Astrocyte (in vitro differentiated cells and primary cell): ENCODE results near the gene APBB2. TPM values are rescaled to one million over a fixed set of nuclear protein-coding genes. Genes with fewer than 3 reads are reported as not detected.
A peak's percentile ranks its signal among the peaks of the same experiment; 100 is the strongest.

Experiments used
- DNase-seq: peaks from one replicate; pipeline ENCODE4 v3.0.0-alpha.2; 2010; ENCODE audit warnings: low read depth
- FAIRE-seq: peaks from 2 replicates; lab custom pipeline; 2011; peaks lifted over from hg19 to GRCh38; lab: Jason Lieb, UNC
- H2AFZ ChIP-seq: 2 replicates; pipeline ENCODE4 v1.6.0; 2012; ENCODE audit warnings: low read depth, low read length, inconsistent platforms
- H3K27ac ChIP-seq: 2 replicates; pipeline ENCODE4 v1.5.1; 2011; ENCODE audit warnings: low read depth, low read length, inconsistent platforms
- H3K27me3 ChIP-seq: 2 replicates; pipeline ENCODE4 v1.6.0; 2011; ENCODE audit warnings: low read length, inconsistent platforms; ENCODE audit not compliant: insufficient read depth
- H3K36me3 ChIP-seq: 2 replicates; pipeline ENCODE4 v1.5.1; 2011; ENCODE audit warnings: low read length, inconsistent platforms; ENCODE audit not compliant: insufficient read depth
- H3K4me1 ChIP-seq: 2 replicates; pipeline ENCODE4 v1.5.1; 2011; ENCODE audit warnings: low read length, inconsistent platforms; ENCODE audit not compliant: insufficient read depth
- H3K4me2 ChIP-seq: 2 replicates; pipeline ENCODE4 v1.6.0; 2012; ENCODE audit warnings: low read length, inconsistent platforms
- H3K4me3 ChIP-seq: 2 replicates; pipeline ENCODE4 v1.5.1; 2011; ENCODE audit warnings: low read depth, mild to moderate bottlenecking, low read length, inconsistent platforms; ENCODE audit not compliant: insufficient read depth
- H3K79me2 ChIP-seq: 2 replicates; pipeline ENCODE4 v1.6.0; 2012; ENCODE audit warnings: mild to moderate bottlenecking, low read length, inconsistent platforms; ENCODE audit not compliant: insufficient read depth
- H3K9ac ChIP-seq: 2 replicates; pipeline ENCODE4 v1.6.0; 2012; ENCODE audit warnings: mild to moderate bottlenecking, low read length, inconsistent platforms
- H3K9me3 ChIP-seq: 2 replicates; pipeline ENCODE4 v1.5.1; 2012; ENCODE audit warnings: low read depth, mild to moderate bottlenecking, low read length, inconsistent platforms; ENCODE audit not compliant: insufficient read depth
- H4K20me1 ChIP-seq: 2 replicates; pipeline ENCODE4 v1.6.0; 2012; ENCODE audit warnings: low read length, inconsistent platforms; ENCODE audit not compliant: insufficient read depth
- H3K27ac Mint-ChIP-seq: one replicate; pipeline ENCODE4 v1.8.0; 2021; ENCODE audit warnings: mild to moderate bottlenecking, mixed read lengths; ENCODE audit not compliant: unreplicated experiment
- H3K27me3 Mint-ChIP-seq: one replicate; pipeline ENCODE4 v1.8.0; 2021; ENCODE audit warnings: low read depth, mixed read lengths; ENCODE audit not compliant: unreplicated experiment
- H3K36me3 Mint-ChIP-seq: one replicate; pipeline ENCODE4 v1.8.0; 2021; ENCODE audit warnings: low read depth, mixed read lengths; ENCODE audit not compliant: unreplicated experiment
- H3K4me1 Mint-ChIP-seq: one replicate; pipeline ENCODE4 v1.8.0; 2021; ENCODE audit warnings: low read depth, mixed read lengths; ENCODE audit not compliant: unreplicated experiment
- H3K4me3 Mint-ChIP-seq: one replicate; pipeline ENCODE4 v1.8.0; 2021; ENCODE audit warnings: mild to moderate bottlenecking, moderate library complexity, mixed read lengths; ENCODE audit not compliant: unreplicated experiment
- H3K9me3 Mint-ChIP-seq: one replicate; pipeline ENCODE4 v1.8.0; 2021; ENCODE audit warnings: mild to moderate bottlenecking, mixed read lengths; ENCODE audit not compliant: unreplicated experiment
- EZH2 ChIP-seq: IDR thresholded peaks from 2 replicates; pipeline ENCODE4 v1.6.1; 2012; ENCODE audit warnings: mild to moderate bottlenecking, low read length, inconsistent platforms; ENCODE audit not compliant: insufficient read depth
- total RNA-seq: library from RNA; stranded (reverse); gene quantifications from 2 replicates; pipeline ENCODE4 v1.2.1, GENCODE V29; 2021
- TF ChIP-seq, protein P1 (sequence below): IDR thresholded peaks from 2 replicates; pipeline ENCODE4 v1.5.1; 2011; ENCODE audit warnings: low read depth, mild to moderate bottlenecking, inconsistent platforms, low read length, moderate library complexity; ENCODE audit not compliant: insufficient read depth

The APBB2 gene
- total RNA-seq, 1 donor from 2014 or later = 173 TPM

DNA sequence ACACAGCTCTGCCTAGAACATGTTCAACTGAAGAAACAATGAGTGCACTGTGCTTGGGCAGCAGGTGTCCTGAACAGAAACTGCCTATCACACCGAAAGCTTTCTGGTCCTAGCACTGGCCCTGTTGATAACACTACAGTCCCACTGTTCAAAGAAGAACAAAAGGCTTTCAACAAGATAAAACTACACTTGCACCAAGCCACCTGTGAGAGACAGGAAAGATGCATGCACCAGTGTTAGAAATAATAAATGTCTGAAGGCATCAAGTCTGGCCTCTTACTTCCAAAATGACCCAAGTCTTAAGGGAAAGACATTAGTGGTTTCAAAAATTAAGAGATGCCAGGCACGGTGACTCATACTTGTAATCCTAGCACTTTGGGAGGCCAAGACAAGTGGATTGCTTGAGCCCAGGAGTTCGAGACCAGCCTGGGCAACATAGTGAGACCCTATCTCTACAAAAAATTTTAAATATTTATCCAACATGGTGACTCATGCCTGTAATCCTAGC lies 68.7 kb downstream of the APBB2 start:
- peaks cover 21% of the 10 kb centered on the region for H3K36me3 Mint-ChIP-seq
- peaks cover 1% of the 10 kb centered on the region for H3K9me3 Mint-ChIP-seq
- no peak overlapping the region for H3K4me2 ChIP-seq
- H3K4me3 ChIP-seq = no peak overlapping the region
- H3K36me3 ChIP-seq = peaks cover 5% of the 10 kb centered on the region
- H3K27ac Mint-ChIP-seq = peak overlapping the region; percentile 99
- no peaks in the 10 kb centered on the region for H3K27me3 Mint-ChIP-seq
- H4K20me1 ChIP-seq = no peaks in the 10 kb centered on the region
- peaks cover 4% of the 10 kb centered on the region for H3K9me3 ChIP-seq
- H3K79me2 ChIP-seq = peaks cover 72% of the 10 kb centered on the region
- TF ChIP-seq EZH2 = no peak
- TF ChIP-seq, protein P1, sequence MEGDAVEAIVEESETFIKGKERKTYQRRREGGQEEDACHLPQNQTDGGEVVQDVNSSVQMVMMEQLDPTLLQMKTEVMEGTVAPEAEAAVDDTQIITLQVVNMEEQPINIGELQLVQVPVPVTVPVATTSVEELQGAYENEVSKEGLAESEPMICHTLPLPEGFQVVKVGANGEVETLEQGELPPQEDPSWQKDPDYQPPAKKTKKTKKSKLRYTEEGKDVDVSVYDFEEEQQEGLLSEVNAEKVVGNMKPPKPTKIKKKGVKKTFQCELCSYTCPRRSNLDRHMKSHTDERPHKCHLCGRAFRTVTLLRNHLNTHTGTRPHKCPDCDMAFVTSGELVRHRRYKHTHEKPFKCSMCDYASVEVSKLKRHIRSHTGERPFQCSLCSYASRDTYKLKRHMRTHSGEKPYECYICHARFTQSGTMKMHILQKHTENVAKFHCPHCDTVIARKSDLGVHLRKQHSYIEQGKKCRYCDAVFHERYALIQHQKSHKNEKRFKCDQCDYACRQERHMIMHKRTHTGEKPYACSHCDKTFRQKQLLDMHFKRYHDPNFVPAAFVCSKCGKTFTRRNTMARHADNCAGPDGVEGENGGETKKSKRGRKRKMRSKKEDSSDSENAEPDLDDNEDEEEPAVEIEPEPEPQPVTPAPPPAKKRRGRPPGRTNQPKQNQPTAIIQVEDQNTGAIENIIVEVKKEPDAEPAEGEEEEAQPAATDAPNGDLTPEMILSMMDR = no peak
- H3K27me3 ChIP-seq = no peaks in the 10 kb centered on the region
- no peak overlapping the region for H2AFZ ChIP-seq
- H3K4me1 ChIP-seq = peaks cover 59% of the 10 kb centered on the region
- peak; percentile 62 for DNase-seq
- FAIRE-seq = no peak
- peak overlapping the region; percentile 90 for H3K27ac ChIP-seq
- peak overlapping the region; percentile 61 for H3K4me3 Mint-ChIP-seq
- H3K4me1 Mint-ChIP-seq = peaks cover 66% of the 10 kb centered on the region
- no peak overlapping the region for H3K9ac ChIP-seq

- FAIRE-seq (no peak), DNase-seq (no peak)
- TF ChIP-seq, protein P1 = no peak
- no peak for TF ChIP-seq EZH2
- peaks cover 70% of the 10 kb centered on the region for H3K4me1 Mint-ChIP-seq
- Histone ChIP-seq H3K9me3 (peaks cover 4% of the 10 kb centered on the region), H3K4me1 (peaks cover 59% of the 10 kb centered on the region), H3K4me2 (no peak overlapping the region), H3K79me2 (peaks cover 72% of the 10 kb centered on the region), H2AFZ (no peak overlapping the region), H3K9ac (peak overlapping the region; percentile 37), H3K36me3 (peaks cover 5% of the 10 kb centered on the region), H4K20me1 (no peaks in the 10 kb centered on the region), H3K27me3 (no peaks in the 10 kb centered on the region), H3K27ac (peak overlapping the region; percentile 90), H3K4me3 (no peak overlapping the region)
- H3K4me3 Mint-ChIP-seq = no peak overlapping the region
- peaks cover 22% of the 10 kb centered on the region for H3K36me3 Mint-ChIP-seq
- no peaks in the 10 kb centered on the region for H3K27me3 Mint-ChIP-seq
- H3K27ac Mint-ChIP-seq = peak overlapping the region; percentile 99
- H3K9me3 Mint-ChIP-seq = peaks cover 1% of the 10 kb centered on the region
These were observed 69.5 kb downstream of the APBB2 start for GRCh38 chr4:41144812-41145211.

DNA sequence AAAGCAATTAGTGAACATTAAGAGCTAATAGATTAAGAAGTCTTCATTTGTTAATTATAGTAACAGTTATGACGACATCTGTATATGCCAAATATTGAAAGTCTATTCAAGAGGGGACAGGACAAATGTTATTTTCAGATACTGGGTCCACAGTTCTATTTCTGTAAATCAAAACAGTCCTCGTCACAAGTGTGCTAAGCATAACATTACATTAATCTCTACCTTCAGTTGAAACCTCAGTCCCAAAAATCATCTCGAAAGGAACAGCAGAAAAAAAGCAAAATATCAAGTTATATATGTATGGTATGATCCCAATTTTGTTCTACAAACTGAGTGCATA lies 70.3 kb downstream of the APBB2 start:
- no peaks in the 10 kb centered on the region for H3K27me3 ChIP-seq
- no peak overlapping the region for H3K4me3 Mint-ChIP-seq
- FAIRE-seq = no peak
- peaks cover 18% of the 10 kb centered on the region for H3K36me3 Mint-ChIP-seq
- H3K9ac ChIP-seq = peak overlapping the region; percentile 66
- peaks cover 76% of the 10 kb centered on the region for H3K4me1 Mint-ChIP-seq
- peaks cover 10% of the 10 kb centered on the region for H3K36me3 ChIP-seq
- H3K4me2 ChIP-seq = peak overlapping the region; percentile 76
- no peak overlapping the region for H3K4me3 ChIP-seq
- H3K79me2 ChIP-seq = peaks cover 69% of the 10 kb centered on the region
- no peaks in the 10 kb centered on the region for H3K27me3 Mint-ChIP-seq
- H3K4me1 ChIP-seq = peaks cover 59% of the 10 kb centered on the region
- H2AFZ ChIP-seq = no peak overlapping the region
- peak overlapping the region; percentile 90 for H3K27ac ChIP-seq
- no peak for TF ChIP-seq EZH2
- TF ChIP-seq, protein P1 = no peak
- H3K27ac Mint-ChIP-seq = peak overlapping the region; percentile 99
- no peaks in the 10 kb centered on the region for H4K20me1 ChIP-seq
- H3K9me3 ChIP-seq = peaks cover 4% of the 10 kb centered on the region
- DNase-seq = no peak
- H3K9me3 Mint-ChIP-seq = peaks cover 1% of the 10 kb centered on the region
